HepG2 (cell line): ENCODE measurements around the gene C20orf144. TPM values are rescaled to one million over a fixed set of nuclear protein-coding genes. Genes with fewer than 3 reads are reported as not detected.

Experiments
- ATF5 ChIP-seq: sonication (generic); formaldehyde crosslinking; IDR thresholded peaks from 2 replicates; pipeline ENCODE4 v1.4.0; 2020; ENCODE audit warnings: mild to moderate bottlenecking, low read depth, missing genetic modification reagents
- HBP1 ChIP-seq: IDR thresholded peaks from 2 replicates; pipeline ENCODE4 v1.6.1; 2016; ENCODE audit warnings: low read depth, control low read depth
- MATR3 ChIP-seq: sonication (generic); formaldehyde crosslinking; IDR thresholded peaks from 2 replicates; pipeline ENCODE4 v1.4.0; 2020; ENCODE audit warnings: missing genetic modification reagents
- NFRKB ChIP-seq: fragments of 450-650 bp; IDR thresholded peaks from 2 replicates; pipeline ENCODE4 v1.6.1; 2017
- PRDM10 ChIP-seq: sonication (generic); formaldehyde crosslinking; IDR thresholded peaks from 2 replicates; pipeline ENCODE4 v1.4.0; 2020; ENCODE audit warnings: low read depth, missing genetic modification reagents
- RBAK ChIP-seq: sonication (generic); formaldehyde crosslinking; IDR thresholded peaks from 2 replicates; pipeline ENCODE4 v1.5.1; 2020; ENCODE audit warnings: mild to moderate bottlenecking, missing genetic modification reagents
- RFXANK ChIP-seq: IDR thresholded peaks from 2 replicates; pipeline ENCODE4 v1.6.1; 2016
- SSRP1 ChIP-seq: IDR thresholded peaks from 2 replicates; pipeline ENCODE4 v1.6.1; 2016; ENCODE audit warnings: control low read depth
- THAP11 ChIP-seq: IDR thresholded peaks from 2 replicates; pipeline ENCODE4 v1.6.1; 2016; ENCODE audit warnings: missing biosample characterization, missing genetic modification reagents
- USF2 ChIP-seq, 2 experiments: sonication (generic) in 1 of 2; formaldehyde crosslinking in 1 of 2; IDR thresholded peaks; 2 replicates each; pipeline versions ENCODE4 v1.5.1 to v1.6.1; 2011 to 2020; ENCODE audit warnings: borderline replicate concordance in 1 of 2, low read depth in 1 of 2, low read length in 1 of 2, mild to moderate bottlenecking in 1 of 2, missing genetic modification reagents in 1 of 2, moderate library complexity in 1 of 2
- ZNF251 ChIP-seq: sonication (generic); formaldehyde crosslinking; IDR thresholded peaks from 2 replicates; pipeline ENCODE4 v1.9.0; 2021; ENCODE audit warnings: mild to moderate bottlenecking, missing genetic modification reagents
- ZNF253 ChIP-seq: sonication (generic); formaldehyde crosslinking; IDR thresholded peaks from 2 replicates; pipeline ENCODE4 v1.8.0; 2022; ENCODE audit warnings: mild to moderate bottlenecking, missing genetic modification reagents, borderline replicate concordance
- ZNF326 ChIP-seq: sonication (generic); formaldehyde crosslinking; IDR thresholded peaks from 2 replicates; pipeline ENCODE4 v1.4.0; 2020; ENCODE audit warnings: missing genetic modification reagents, borderline replicate concordance
- ZNF343 ChIP-seq: sonication (generic); formaldehyde crosslinking; IDR thresholded peaks from 2 replicates; pipeline ENCODE4 v1.4.0; 2020; ENCODE audit warnings: mild to moderate bottlenecking, missing genetic modification reagents
- ZNF639 ChIP-seq: conservative IDR thresholded peaks from 2 replicates; pipeline ENCODE4 v1.6.1; 2018; ENCODE audit warnings: missing genetic modification reagents
- ZNF709 ChIP-seq: sonication (generic); formaldehyde crosslinking; IDR thresholded peaks from 2 replicates; pipeline ENCODE4 v1.5.0; 2020; ENCODE audit warnings: mild to moderate bottlenecking, missing genetic modification reagents
- ZNF780A ChIP-seq: sonication (generic); formaldehyde crosslinking; IDR thresholded peaks from 2 replicates; pipeline ENCODE4 v1.8.0; 2022; ENCODE audit warnings: mild to moderate bottlenecking, missing genetic modification reagents, moderate library complexity
- polyA plus RNA-seq, 8 experiments: library from polyadenylated mRNA; depleted of rRNA in 3 of 8; stranded (reverse) in 7 of 8; unstranded in 1 of 8; fragments of >200 nt; fragmentation: Illumina TruSeq in 4 of 8; extraction: Trizol in 4 of 8; gene quantifications; 2 replicates each; pipeline versions ENCODE4 v1.2.1 to v1.2.3, GENCODE V29; 2011 to 2016; ENCODE audit warnings: low read depth in 4 of 8, missing spikeins in 1 of 8, mixed read lengths in 1 of 8; ENCODE audit not compliant: insufficient read depth in 1 of 8
- total RNA-seq, 5 experiments: library from RNA; depleted of rRNA; stranded (reverse); fragments of >200 nt; fragmentation: Illumina TruSeq; extraction: Trizol; gene quantifications; 2 replicates each; pipeline ENCODE4 v1.2.3, GENCODE V29; 2016; ENCODE audit warnings: low read depth in 1 of 5

The C20orf144 gene
- total and polyA plus RNA-seq, 2 of the 13 experiments (the other 11 are each of a cell fraction or from before 2014, with no cell fraction given): 0.09 to 0.16 TPM

GRCh38 chr20:33686100-33686983 lies 24.2 kb downstream of the C20orf144 start, which contains the start of gene E2F1 (continued):
- TF ChIP-seq THAP11 (CRISPR knock-in tag) (peak; percentile 67), ZNF709 (no peak; the same call in none of the 2 replicates), USF2 (IDR thresholded peaks at IDR 0.05; ENCODE audit: low read depth, low read length) (peak; percentile 46), USF2 (CRISPR knock-in tag; IDR thresholded peaks at IDR 0.05; ENCODE audit: borderline replicate concordance) (peak; percentile 77), ZNF251 (CRISPR knock-in tag) (no peak), ZNF326 (no peak), MATR3 (CRISPR knock-in tag) (no peak), HBP1 (CRISPR knock-in tag) (peak; percentile 29; the same call in 1 of the 2 replicates), RBAK (CRISPR knock-in tag) (no peak), ZNF780A (CRISPR knock-in tag) (peak; percentile 82; the same call in 1 of the 2 replicates), PRDM10 (no peak), ZNF343 (CRISPR knock-in tag) (peak; percentile 34; the same call in 1 of the 2 replicates), ZNF253 (CRISPR knock-in tag) (0 out of 2 replicates have a peak, but pooled peaks have one; percentile 70), ZNF639 (CRISPR knock-in tag) (peak; percentile 55; the same call in 1 of the 2 replicates), SSRP1 (CRISPR knock-in tag) (no peak), ATF5 (CRISPR knock-in tag) (peak; percentile 35; the same call in 1 of the 2 replicates), NFRKB (no peak), RFXANK (CRISPR knock-in tag) (peak; percentile 76; the same call in 1 of the 2 replicates)
